GM18505 (cell line): ENCODE data around the gene SND1.

Experiments
- ATAC-seq: cut with Tn5 transposase; IDR thresholded peaks from one replicate; pipeline ENCODE4 v1.9.1; 2021; ENCODE audit not compliant: unreplicated experiment
- POLR2A ChIP-seq: IDR thresholded peaks from 4 replicates; pipeline ENCODE4 v1.6.1; 2011; ENCODE audit warnings: borderline replicate concordance; ENCODE audit not compliant: insufficient read depth, insufficient read length; ENCODE audit errors: extremely low read depth

The SND1 gene

DNA sequence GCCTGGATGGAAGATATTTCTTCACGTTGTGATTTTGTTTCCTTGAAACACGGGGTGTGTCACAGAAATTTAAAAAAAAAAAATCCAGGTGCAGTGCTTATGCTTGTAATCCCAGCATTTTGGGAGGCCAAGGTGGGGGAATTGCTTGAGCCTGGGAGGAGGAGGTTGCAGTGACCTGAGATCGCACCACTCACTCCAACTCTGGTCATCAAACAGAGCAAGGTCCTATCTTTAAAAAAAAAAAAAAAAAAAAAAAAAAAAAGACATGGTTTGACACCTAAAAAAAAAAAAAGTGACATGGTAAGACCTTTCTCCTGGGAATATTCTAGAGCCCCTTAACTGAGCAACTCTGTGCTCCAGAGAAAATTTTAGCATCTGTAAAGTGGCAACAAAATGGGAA, 388.2 kb downstream of the SND1 start:
- ATAC-seq: no peak
- TF ChIP-seq POLR2A: no peak

DNA sequence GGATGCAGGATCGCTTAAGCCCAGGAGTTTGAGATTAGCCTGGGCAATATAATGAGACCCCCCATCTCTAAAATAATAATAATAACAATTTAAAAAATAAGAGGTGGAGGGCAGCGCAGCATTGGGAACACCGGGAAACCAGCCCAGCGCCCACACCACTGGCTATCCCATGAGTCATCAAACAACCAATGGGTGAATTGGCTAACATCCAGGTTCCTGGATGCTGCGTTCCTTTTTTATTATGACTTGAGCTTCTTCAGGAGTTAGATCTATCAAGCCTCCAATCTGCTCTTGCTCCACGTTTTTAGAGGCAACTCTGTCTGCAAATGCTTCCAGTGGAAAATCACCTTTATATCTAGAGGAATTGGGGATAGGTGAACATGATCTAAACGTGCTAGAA, 389.2 kb downstream of the SND1 start:
- no peak for ATAC-seq
- no peak for TF ChIP-seq POLR2A

DNA sequence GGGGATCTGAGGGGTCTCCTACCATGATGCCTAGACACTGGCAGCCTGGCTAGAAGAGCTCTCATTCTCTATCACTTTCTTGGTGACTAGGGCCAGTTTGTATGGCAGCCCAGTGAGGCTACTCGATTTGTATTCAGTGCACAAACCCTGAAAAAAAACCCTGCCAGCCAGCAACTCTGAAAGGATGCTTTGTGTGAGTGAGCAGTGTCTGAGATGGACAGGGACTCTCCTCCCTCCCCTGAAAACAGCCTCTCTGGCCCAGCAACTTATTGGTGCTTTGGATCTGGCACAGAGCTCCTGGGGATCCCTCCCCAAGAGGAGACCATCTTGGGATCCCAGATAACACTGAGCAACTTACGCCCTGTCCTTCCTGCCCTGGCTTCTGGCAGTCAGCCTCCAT, 390.0 kb downstream of the SND1 start:
- no peak for TF ChIP-seq POLR2A
- ATAC-seq: no peak

DNA sequence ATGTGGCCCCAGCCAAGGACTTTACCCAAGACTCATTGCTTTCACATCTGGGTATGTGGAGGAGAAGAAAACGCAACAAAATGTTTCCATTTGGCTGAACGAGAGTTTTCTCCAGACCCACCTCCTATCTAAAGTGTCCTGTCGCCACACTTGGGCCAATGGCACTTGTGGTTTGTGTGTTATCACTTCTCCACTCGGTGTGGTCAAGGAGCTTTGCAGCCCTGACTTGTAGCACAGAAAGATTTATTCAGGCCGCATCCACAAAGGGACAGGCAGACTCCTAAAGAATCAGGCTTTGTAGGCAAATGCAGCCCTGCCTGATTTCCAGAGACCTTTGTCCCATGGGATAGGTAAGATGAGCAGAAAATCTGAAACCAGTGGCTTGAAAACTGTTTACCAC, 392.1 kb downstream of the SND1 start:
- no peak for ATAC-seq
- no peak for TF ChIP-seq POLR2A

DNA sequence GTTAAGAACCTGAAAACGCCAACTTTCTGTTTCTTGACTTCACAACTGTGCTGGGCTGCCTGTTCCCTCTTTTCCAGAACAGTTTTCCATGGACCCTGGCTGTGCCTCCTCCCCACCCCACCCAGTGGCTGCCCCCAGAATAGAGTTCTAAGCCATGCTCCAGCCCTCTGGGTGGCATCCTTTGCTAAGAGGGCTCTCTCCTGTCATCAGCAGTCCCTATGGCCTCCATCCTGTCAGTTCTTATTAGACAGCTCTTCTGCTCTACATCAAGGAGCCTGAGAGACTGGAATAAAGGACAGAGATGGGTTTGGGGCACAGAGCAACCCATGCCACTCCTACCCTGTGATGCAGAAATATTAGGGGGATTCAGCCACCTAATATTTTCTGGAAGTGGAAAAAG, 393.2 kb downstream of the SND1 start:
- TF ChIP-seq POLR2A: no peak
- ATAC-seq: no peak

DNA sequence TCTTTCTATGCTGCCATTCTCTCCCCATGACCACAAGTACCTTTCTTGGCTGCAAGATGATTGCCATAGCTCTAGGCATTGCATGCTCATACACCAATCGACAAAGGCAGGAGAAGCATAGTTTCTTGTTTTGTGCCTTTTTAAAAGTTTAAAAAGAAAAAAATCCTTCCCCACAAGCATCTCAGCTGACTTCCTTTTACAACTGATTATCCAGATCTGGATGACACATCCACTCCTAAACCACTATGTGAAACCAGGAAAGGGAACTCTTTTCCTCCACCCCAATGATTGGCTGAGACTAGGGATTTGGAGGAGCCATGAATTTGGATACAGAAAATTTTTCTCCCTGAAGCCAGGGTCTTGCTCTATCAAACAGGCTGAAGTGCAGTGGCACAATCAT, 393.8 kb downstream of the SND1 start:
- ATAC-seq: no peak
- TF ChIP-seq POLR2A: no peak

DNA sequence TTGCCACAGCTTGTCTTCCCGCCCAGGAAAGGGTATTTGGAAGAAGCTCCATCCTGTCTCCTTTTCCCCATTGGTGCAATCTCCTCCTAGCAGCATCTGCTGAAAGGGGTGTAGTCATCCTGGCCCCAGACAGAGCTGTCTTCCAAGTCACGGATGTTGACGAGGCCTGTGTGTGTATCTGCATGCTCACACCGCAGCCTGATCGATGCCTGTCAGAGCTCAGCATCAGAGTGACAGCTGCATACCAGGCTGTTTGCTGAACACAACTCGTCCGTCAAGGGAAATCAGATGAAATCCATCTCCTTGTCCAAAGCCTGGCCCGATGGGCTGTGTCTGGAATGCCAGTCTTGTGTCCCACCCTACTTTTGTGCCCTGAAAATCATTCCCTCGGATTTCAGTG, 400.4 kb downstream of the SND1 start:
- TF ChIP-seq POLR2A: no peak
- ATAC-seq: no peak

DNA sequence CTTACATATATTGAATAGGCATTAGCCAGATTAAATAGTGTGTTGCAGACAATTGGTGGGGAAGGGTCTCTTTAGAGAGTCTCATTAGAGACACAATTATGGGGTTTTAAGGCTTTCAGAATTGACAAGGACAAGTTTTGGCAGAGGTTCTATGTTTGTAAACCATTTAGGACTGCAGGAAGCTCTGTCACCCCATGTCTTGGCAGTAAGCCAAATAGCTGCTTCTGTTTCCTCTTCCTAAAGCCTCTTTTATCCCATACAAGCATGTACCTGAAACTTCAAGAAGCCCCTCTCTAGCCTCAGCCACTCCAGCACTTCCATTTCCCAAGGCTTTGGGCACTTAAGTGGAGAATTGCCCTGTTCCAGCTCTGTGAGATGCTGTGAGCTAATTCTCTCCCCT, 401.0 kb downstream of the SND1 start:
- TF ChIP-seq POLR2A: no peak
- ATAC-seq: no peak

DNA sequence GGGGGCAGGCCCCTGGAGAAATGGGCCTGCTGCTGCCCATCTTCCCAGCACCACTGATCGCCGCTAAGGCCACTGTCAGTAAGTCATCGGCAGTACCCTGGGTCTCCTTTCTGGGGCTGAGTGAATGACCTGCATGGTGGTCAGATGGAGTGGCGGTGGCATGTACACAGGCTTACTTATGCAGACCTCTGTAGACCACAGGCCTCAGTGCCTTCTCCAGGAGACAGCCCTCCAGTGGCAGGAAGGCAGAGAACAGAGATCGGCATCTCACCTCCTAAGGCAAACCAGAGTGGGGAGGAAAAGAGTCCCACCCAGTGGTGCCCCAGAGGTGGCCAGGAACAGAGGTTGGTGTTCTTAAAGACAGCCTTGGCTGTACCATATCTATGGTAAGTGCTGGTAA, 402.0 kb downstream of the SND1 start:
- no peak for ATAC-seq

DNA sequence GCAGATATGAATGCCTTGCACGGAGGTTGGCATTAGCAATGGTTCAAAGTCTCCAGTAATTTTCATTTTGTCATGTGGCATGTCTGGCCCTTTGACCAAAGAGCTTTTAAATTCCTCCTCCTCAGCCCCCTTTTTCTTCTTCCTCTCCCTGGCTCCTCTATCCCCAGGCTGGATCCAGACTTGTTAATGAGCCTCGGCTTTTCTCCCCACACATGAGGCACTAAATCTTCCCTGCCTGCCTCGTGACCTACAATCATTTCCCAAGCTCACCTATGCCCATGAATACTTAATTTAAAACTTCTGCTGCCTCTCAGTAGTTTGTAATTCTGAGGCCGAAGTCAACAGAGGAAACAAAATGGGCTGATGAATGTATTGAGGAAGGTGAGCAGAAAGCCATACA, 402.5 kb downstream of the SND1 start:
- no peak for ATAC-seq

More for the DNA sequence above, 402.0 kb downstream of the SND1 start:
- no peak for TF ChIP-seq POLR2A

DNA sequence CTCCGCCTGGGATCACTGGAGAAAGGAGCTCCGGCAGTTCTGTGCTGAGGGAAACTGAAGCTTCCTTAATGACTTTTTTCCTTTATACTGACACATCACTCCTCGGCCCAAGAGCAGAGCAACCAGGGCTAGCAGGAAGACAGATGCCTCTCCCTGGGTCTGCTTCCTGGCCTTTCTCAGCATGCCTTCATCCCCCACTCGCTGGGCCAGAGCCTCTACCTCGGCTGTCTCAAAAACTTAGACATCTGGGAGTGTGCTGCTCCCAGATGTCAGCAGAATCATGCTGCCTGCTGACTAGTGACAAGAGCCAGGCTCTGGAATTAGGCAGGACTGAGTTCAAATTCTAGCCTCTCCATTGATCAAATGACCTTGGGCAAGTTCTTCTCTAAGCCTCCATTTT, 403.6 kb downstream of the SND1 start:
- TF ChIP-seq POLR2A: no peak
- ATAC-seq: no peak

More for the DNA sequence above, 402.5 kb downstream of the SND1 start:
- TF ChIP-seq POLR2A: no peak

DNA sequence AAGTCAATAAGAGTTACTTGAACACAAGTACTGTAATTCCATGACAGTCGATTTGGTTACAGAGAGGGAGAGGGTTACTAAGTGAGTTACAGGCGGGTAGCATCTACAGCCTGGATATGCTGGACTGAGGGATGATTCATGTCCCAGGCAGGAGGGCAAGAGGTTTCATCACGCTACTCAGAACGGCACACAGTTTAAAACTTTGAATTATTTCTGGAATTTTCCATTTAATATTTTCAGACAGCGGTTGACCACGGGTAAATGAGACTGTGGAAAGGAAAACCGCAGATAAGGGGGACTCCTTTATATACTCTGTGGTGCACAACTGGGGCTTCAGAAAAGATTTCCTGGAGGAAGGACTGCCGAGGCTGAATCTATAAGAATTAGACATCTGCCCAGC, 404.9 kb downstream of the SND1 start:
- no peak for TF ChIP-seq POLR2A
- ATAC-seq: no peak

DNA sequence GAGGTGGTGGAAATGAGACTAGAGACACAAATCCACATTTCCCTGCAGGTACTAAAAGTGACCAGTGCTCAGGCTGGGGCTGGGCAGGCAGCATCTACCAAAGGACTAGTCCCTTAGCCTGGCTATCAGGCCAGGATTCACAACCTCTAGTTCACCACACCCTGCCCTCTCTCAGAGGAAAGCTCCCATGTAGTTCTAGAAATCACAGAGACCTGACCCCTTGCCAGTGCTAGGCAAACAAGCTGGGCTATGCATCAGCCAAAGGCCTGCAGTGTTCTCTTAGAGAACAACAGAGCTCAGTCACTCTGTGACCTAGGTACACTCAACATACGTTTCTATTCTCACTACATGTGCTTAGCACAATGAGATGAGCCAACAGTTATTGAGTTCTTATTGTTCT, 405.9 kb downstream of the SND1 start:
- TF ChIP-seq POLR2A: no peak

DNA sequence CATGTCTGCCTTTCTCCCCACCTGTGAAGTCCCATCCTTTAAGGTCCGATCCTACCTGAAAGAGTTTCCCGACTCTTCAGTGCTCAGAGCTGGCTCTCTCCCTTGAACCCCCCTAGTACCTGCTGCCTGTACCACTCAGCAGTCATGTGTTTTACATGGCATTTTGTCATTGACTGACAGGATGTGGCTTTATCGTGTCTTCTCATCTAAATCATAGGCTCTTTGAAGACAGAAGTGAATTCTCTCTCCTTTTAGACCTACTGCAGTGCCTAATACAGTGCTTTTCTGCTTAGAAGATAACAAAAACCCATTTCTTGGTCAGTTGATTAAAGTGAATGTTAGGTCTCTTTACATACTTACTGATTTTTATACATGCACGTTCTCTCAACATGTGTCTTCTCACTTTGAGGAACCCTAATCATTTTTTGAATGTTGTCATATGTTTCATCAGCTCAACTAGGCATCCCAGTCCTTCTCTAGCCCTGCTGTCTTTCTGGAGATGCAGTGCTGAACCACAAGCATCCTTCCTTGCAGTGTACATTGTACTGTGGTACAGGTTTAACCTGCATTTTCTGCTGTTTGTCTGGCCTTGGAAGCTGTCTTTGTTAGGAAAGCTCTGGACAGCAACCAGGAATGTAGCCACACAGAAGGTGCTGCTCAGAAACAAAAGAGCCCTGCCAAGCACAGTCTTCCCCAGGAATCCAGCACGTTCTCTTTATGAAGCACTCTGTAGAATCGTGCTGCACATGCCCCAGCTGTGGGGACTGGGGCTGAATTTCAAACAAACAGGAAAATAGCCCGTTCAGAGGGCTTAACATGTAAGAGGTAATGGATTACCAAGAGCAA, 407.4 kb downstream of the SND1 start:
- no peak for ATAC-seq
- no peak for TF ChIP-seq POLR2A

More for the DNA sequence above, 405.9 kb downstream of the SND1 start:
- no peak for ATAC-seq

DNA sequence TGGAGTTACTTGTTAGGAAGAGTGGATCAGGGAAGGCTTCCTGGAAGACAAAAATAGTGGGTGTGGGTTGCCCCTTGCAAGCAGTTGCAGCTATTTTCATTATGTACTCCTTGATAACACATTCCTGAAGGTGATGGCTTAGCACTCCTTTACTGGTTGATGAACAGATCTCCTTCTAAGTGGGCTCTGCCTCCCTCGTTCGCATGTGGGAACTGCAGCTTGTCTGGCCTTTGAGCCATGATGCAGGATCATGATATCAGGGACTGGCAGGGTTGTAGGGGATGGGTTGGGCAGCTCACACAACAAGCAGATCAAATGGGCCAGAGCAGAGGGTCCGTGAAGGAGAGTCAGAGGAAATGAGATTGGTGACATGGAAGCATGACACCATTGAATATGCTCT, 408.0 kb downstream of the SND1 start:
- ATAC-seq: no peak
- TF ChIP-seq POLR2A: no peak

DNA sequence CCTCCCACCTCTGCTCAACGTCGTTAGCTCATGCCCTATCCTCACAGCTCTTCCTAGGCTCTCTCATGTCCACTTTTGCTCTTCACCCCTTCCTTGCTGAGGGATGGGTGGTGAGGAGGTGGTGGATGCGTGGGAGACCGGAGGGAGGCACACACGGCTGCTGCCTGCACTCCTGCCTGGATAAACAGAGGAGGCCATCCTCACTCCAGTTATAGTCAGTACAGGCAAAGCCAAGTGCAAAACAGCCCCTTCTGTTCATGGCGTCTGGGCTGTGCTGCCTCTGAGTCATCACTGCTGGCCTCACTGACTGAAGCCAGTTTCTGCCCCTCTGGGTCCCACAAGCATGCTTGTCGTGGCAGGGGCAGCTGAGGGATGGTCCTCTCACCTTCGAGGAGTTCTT, 411.1 kb downstream of the SND1 start:
- no peak for TF ChIP-seq POLR2A
- no peak for ATAC-seq

DNA sequence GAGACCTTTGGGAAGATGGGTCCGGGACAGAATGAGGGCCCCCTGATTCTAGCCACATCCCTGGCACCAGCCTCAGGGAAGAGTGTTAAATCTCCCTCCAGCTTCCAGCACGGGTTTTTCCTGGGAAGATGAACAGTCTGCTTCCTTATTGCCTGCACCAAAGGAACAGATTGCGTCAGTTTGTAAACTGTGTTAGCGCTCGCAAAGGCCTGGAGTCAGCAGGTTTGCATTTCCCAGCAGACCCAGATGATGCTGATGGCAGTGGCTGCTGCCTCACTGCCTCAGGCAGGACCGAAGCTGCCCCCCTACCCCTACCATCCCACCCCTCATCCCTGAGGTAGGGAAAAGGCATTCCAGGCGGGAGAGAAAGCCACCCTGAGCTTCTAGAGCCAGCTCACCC, 413.9 kb downstream of the SND1 start:
- TF ChIP-seq POLR2A: no peak
- ATAC-seq: no peak
